ENCODE measurements around the gene PDCD2.
"Not testable (repeated sequence)": the region's sequence is repeated elsewhere in the genome, so short reads cannot be mapped to it uniquely, and the experiment has no call there.

PDCD2 gene

DNA sequence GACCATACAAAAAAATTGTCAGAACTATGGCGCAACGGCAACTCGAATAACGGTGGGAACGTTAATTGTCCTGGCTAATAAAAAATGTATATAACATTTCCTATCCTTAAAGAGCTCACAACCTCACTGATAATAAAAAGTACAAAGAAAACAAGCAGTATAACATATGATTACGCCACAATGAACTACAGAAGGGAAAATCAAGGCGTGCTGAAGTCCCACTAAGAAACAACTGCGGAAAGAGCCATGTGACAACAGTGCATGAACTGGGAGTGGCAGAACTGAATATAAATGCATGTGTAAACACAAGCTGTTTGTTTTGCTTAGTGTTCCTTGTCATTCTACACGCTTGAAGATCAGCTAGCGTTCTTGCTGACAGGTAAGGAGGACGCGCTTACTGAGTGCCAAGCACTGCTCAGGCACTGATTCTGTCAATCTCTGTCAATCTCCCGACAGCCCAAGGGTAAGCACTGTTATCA, 30.9 kb downstream of the PDCD2 start:
- no peak for FAIRE-seq
- no peak for DNase-seq (ENCODE audit: extremely low spot score, insufficient read length, low read depth)

DNA sequence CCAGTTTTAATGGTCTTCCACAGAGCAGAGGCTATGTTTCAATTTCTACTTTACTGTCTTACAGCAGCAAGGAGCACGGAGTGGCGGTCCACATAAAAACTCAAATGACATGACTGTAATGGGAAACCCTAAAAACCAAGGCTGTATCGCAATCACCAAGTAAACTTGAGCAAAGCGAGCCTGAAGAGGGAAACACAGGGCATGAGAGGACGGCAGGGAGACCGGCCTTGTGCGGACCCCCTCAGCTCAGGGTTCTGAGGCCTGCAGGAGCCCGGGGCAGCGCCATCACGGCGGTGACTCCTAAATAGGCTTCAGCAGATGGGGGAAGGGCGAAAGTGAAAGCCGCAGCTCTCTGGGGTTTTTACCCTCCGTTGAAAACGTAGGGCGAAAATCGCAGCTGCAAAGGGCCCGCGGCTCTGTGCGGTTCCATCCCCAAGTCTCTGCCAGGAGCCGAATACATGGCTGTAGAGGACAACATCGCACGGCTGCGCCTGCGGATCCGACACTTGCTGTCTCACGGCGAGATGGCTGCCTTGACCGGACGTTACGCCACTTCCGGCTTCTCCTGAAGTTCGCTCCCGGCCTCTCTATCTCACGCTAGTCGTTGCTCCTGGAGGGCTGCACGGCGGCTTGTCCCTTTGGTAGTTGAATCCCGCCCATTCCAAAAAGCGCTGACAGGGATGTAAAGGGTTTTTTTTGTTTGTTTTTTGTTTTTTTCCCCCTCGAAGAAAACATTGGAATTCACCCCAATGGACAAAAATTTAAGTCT, 31.5 kb downstream of the PDCD2 start, which contains the start of gene PSMB1:
Gene PSMB1 (minus strand): TSS at position 543 of the 769 bp plus-strand sequence. CDS start 65 bp downstream, at position 478.
- peak; percentile 91 for FAIRE-seq
- DNase-seq (ENCODE audit: extremely low spot score, insufficient read length, low read depth) = peak; percentile 43

DNA sequence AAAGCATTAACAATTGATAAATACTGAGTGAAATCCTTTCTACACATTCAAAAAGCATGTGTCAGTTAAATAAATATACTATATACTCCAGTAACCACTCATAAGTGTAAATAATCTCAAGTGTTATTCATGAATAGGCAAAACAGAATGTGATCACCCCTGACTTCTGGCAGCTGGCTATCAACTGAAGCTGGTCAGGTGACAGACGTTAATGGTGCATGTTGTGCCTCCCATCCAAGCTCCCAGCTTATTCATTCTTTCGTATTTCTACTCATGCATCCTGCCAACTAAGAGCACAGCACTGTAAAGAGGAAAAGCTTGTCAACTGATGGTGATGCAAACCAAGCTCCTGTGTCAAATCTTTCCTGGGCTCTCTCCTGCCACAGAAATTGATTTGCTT, 39.0 kb downstream of the PDCD2 start:
- no peak for FAIRE-seq
- no peak for DNase-seq (ENCODE audit: extremely low spot score, insufficient read length, low read depth)

DNA sequence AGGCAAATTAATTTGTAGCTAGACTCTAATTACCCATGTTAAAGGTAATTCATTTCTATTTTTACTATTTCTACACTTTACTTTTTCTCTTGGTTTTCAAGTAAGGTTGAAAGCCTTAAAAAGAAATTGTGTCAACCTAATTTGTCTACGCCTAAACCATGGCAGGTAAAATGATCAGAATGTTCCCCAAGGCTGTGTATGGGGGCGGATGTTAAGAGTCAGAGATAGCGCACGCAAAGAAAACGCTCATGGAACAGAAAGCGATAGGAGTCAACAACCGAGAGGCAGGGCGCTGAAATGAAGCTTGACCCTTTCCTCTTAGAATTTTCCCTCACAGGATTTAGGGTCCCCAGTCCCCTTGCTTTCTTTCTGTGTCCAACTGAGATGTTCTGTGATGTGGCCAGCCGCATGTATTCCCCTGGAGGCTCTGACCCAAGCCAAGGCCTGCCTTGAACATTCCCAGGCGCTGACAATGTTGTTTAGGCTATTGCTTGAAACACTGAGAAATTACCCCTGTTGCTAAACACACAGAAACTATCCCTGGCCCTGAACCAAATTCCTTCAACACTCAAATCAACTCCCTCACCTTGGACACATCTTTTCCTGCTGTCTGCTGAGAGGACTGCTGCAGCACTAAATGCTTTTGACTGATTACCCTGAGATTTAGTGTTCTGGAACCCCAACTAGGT, 42.3 kb downstream of the PDCD2 start:
- FAIRE-seq (no peak), DNase-seq (ENCODE audit: extremely low spot score, insufficient read length, low read depth) (no peak)

GRCh38 chr6:170537329-170537728, 47.1 kb downstream of the PDCD2 start:
- FAIRE-seq (no peak), DNase-seq (ENCODE audit: extremely low spot score, insufficient read length, low read depth) (no peak)

DNA sequence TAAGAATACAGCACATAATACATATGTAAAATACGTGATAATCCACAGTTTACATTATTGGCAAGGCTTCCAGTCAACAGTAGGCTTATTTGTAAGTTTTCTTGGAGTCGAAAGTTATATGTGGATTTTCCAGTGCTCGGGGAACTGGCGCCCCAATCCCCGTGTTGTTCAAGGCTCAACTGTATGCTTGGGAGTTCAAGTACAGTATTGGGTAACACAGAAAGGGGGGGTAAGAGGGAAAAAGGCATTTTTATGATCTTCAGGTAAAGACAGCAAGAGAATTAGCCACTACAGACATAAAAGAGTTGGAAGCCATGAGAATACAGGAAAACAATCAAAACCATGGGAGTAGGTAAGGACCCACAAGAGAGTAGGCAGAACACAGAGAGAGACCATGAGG, 47.8 kb downstream of the PDCD2 start:
- no peak for DNase-seq (ENCODE audit: extremely low spot score, insufficient read length, low read depth)
- FAIRE-seq = no peak

DNA sequence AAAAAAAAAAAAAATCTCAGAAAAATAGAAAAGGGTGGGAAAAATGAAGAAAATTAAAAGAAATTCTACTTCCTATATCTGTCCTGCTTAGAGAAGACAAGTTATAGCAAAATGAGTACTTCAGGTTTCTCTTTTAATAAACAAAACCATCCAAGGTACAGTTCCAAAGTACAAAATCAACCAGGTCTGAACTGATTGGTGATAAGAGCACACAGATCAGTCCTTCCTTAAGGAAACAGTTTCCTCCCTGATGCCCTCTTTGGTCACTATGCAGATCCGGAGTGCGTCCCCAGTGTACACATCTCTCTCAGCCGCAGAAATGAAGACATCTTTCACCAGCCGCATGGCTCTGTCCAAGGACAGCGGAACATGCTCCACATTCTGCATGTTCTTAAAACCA, 49.4 kb downstream of the PDCD2 start:
- FAIRE-seq (no peak), DNase-seq (ENCODE audit: extremely low spot score, insufficient read length, low read depth) (no peak)

DNA sequence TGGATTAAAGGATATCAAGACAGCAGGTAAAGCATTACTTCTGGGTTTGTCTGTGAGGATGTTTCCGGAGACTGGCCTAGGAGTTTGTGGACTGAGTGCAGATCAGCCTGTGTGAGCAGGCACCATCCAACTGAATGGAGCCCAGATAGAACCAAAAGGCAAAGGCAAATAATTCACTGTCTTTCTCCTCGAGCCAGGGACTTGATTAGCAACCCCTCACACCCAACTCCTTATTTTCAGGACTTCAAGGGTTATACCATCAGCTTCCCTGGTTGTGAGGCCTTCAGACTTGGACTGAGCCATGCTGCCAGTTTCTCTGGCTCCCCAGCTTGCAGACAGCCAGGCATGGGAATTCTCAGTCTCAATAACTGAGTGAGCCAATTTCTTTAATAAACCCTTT, 50.6 kb downstream of the PDCD2 start:
- FAIRE-seq = no peak
- DNase-seq (ENCODE audit: extremely low spot score, insufficient read length, low read depth) = no peak

GRCh38 chr6:170532867-170533488, 51.5 kb downstream of the PDCD2 start:
- DNase-seq (ENCODE audit: extremely low spot score, insufficient read length, low read depth) (no peak), FAIRE-seq (no peak)

- FAIRE-seq (peak; percentile 82), DNase-seq (ENCODE audit: extremely low spot score, insufficient read length, low read depth) (peak; percentile 49)
Measured at GRCh38 chr6:170529839-170530469, 54.5 kb downstream of the PDCD2 start.

- not testable (repeated sequence) for FAIRE-seq; DNase-seq (ENCODE audit: extremely low spot score, insufficient read length, low read depth)
Measured at GRCh38 chr6:170527995-170528394, 56.4 kb downstream of the PDCD2 start.

DNA sequence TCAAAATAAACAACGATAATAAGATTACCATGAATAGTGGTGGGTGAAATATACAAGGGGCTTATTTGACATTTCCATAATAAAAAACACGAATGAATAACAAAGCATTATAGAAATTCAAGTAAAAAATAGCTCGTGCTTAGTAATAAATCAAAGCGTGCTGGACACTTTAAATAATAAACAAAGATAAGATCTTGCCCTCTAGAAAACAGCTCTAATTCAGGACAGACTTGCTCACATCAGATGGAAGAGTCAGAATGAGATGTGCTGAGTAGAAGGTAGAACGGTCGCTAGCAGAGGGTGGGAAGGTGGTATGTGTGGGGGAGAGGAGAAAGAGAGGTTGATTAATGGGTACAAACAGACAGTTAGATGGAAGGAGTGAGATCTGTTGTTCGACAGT, 58.6 kb downstream of the PDCD2 start:
- DNase-seq (ENCODE audit: extremely low spot score, insufficient read length, low read depth) (no peak), FAIRE-seq (no peak)

Data from GM18507 (cell line).